HG02759 (cell line): ENCODE results near the gene POLR2E.

ENCODE experiments used
- ATAC-seq: cut with Tn5 transposase; IDR thresholded peaks from one replicate; pipeline ENCODE4 v1.9.1; 2021; ENCODE audit warnings: mild to moderate bottlenecking, moderate library complexity; ENCODE audit not compliant: unreplicated experiment

POLR2E gene

DNA sequence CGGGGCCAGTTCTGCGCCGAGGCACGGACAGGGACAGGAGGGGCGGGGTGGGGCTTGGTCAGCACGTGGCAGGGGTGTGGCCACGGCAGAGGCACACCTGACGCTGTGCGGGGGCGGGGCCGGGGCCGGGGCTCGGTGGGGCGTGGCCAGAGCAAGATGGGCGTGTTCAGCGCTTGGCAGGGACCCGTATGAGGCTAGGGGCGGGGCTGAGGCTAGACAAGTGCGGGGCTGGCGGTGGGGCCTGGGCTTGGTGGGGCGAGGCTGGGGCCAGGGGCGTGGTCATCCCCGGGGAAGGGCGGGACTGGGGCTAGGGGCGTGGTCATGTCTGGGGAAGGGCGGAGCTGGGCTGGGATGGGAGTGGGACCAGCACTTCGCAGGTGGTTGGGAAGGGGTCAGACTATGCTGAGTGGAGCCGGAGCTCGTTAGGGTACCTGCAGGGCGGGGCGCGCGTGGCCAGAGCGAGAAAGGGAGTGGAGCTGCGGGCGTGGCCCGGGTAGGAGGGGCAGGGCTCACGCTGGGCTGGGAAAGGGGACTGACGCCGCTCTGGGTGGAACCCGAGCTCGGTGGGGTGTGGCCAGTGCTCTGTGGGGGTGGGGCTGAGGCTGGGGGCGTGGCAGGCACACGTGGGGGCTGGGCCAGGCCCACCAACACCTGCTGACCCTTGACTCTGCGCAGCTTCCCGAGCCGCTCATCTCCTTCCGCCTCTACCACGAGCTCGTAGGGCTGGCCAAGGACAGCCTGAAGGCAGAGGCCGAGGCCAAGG lies 12.8 kb downstream of the POLR2E start:
- ATAC-seq, result no peak

- no peak for ATAC-seq
These were observed 13.6 kb downstream of the POLR2E start for GRCh38 chr19:1081301-1082164.

- ATAC-seq, result no peak
These were observed 14.6 kb downstream of the POLR2E start for GRCh38 chr19:1080360-1081161.

DNA sequence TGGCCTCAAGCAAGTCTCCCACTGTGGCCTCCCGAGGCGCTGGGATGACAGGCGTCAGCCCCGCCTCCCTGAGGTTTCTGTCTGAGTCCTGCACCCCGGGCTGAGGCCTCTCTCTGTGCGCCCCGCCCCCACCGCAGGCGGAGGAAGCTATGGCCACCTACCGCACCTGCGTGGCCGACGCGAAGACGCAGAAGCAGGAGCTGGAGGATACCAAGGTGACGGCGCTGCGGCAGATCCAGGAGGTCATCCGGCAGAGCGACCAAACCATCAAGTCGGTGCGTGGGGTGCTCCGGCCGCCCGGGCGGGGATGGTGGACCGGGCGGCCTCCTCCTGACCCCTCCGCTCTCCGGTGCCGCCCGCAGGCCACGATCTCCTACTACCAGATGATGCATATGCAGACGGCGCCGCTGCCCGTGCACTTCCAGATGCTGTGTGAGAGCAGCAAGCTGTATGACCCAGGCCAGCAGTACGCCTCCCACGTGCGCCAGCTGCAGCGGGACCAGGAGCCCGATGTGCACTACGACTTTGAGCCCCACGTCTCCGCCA lies 15.5 kb downstream of the POLR2E start:
- ATAC-seq, result no peak

DNA sequence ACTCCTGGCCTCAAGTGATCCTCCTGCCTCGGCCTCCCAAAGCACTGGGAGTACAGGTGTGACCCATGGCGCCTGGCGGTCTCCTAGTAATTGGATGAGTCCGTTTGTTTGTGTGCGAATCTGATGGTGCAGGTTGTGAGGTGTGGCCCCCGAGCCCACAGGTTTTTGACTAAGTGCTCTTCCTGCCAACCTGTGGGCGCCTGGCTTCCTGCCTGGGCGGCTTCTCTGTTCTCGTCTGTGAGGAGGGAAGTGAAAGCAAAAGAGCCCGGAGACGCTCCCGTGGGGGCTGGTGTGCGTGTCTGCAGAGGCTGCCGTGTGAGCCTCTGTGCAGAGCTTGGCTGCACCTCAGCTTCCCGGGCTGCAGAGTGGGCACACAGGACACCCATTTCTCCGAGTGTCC lies 18.2 kb downstream of the POLR2E start:
- ATAC-seq, result peak; percentile 61

GRCh38 chr19:1076046-1076386 lies 19.2 kb downstream of the POLR2E start:
- no peak for ATAC-seq

GRCh38 chr19:1074544-1075283 lies 20.5 kb downstream of the POLR2E start:
- ATAC-seq, result peak; percentile 58

- no peak for ATAC-seq
These were observed 21.1 kb downstream of the POLR2E start for GRCh38 chr19:1073956-1074517.

DNA sequence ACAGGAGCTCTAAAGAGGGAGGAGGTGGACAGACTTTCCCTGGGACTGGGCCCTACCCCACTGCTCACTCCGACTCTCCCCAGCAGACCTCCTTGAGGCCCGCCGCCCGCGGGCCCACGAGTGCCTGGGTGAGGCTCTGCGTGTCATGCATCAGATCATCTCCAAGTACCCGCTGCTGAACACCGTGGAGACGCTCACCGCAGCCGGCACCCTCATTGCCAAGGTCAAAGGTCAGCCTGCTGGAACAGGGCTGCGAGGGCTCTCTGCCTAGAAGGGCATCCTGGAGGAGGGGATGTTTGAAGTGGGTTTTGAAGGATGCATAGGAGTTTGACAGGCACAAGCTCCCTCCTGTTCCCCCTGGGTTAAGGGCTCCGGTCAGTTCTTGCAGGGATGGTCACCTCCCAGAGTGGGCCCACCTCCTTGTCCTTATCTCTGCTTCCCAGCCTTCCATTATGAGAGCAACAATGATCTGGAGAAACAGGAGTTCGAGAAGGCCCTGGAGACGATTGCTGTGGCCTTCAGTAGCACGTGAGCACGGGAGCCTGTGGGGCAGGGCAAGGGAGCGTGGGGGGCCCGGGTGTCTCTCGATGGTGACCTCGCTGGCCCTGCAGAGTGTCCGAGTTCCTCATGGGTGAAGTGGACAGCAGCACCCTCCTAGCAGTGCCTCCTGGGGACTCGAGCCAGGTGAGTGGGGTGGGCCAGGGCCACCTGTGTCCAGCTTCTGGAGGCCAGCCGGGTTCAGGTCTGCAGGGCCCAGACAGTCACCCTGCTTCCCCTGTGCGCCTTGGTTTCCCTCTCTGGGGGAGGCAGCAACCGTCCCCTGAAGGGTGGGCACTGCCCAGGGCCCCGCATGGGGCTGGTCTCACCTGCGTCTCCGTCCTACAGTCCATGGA lies 21.9 kb downstream of the POLR2E start:
- no peak for ATAC-seq

DNA sequence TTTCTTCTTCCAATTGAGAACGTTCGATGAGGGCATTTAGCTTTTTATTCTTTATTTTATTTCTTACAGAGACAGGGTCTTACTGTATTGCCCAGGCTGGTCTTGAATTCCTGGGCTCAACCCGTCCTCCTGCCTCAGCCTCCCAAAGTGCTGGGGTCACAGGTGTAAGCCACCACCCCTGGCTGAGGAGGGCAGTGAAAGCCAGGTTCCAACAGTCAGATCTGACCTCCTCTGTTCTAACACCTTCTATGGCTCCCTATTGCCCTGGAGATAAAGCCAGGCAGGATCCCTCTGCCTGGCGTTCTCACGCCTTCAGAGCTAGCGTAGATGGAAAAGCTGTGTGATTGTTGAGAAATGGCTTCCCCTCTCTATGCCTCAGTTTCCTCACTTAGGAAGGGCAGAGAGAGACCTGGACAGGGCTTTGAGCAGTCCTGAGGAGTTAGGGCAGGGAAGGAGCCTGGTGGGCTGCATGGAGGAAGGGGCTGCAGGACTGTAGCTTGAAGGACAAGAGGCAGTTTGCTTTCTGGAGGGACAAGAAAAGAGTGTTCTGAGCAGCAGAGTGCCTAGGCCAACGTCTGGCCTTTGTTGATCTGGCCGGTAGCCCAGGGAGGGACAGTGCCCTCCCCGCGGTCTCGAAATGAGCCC lies 22.7 kb downstream of the POLR2E start:
- ATAC-seq, result no peak

GRCh38 chr19:1070931-1071791 lies 24.0 kb downstream of the POLR2E start:
- ATAC-seq, result no peak

GRCh38 chr19:1070576-1070930 lies 24.6 kb downstream of the POLR2E start:
- ATAC-seq, result no peak

DNA sequence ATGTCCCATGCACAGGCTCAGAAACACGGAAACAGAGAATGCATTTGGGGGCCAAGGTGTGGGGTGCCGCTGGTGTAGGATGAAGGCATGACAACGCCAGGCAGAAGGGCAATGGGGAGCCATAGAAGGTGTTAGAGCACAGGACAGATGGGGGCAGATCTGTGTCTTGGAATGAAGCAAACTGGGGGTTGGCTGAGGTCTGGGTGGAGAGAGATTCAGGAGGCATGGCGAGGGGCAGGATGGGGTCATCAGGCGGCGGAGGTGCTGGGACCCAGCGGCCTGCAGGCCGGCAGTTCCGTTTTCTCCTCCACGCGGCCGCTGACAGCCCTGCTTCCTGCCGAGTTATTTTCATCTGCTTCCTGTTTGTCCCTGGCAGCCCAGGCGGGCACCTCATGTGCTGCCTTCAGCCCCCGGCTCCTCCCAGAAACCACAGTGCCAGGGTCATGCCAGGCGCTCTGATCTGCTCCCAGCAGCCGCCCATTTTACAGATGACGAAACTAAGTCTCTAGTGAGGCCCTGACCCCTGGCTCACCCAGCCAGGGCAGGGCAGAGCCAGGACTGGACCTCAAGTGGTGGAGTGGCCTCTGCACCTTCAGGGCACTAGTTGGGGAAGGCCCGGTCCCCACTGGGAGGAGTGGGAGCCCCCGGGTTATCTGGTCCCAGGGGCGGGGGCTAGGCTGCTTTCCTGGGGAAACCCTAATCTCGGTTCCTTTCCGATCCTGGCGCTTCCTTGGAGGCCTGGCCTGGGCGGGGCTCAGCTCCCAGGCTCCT lies 26.0 kb downstream of the POLR2E start:
- ATAC-seq, result no peak

DNA sequence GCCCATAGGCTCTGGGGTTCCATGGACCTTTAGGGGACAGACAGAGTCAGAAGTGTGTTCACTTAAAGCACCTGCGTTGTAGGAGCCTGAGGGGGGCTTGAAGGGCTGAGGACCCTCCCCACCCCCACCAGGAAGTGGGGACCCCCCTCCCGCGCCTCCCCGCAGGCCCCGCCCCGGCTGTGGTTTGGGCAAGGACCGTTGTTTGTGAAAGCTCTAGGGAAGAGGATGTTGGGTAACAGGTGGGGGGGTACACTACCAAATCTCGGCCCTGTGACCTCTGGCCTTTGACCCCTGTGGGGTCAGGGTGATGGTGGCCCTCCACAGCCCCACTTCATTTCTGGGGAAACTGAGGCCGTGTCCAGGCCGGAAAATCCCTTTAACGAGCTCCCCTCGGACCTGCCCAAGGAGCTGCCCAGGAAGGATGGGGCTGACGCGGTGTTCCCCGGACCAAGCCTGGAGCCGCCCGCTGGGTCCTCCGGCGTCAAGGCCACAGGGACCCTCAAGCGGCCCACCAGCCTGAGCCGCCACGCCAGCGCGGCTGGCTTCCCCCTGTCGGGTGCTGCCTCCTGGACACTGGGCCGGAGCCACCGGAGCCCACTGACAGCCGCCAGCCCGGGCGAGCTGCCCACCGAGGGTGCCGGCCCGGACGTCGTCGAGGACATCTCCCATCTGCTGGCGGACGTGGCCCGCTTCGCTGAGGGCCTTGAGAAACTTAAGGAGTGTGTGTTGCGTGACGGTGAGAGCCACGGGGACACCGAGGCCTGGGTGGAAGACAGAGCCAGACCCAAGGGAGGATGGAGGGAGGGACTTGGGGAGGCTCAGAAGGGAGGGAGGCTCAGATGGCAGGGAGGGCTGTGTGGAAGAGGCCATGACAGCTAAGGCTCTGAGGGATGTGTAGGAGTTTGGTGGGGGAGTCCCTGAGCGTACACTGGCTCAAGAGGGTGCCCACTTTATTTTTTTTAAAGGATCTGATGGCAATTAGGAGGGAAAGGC lies 26.9 kb downstream of the POLR2E start:
- no peak for ATAC-seq

GRCh38 chr19:1067341-1067957 lies 27.7 kb downstream of the POLR2E start:
- no peak for ATAC-seq
